Measurements from ENCODE around the gene CCDC7. TPM values are rescaled to one million over a fixed set of nuclear protein-coding genes. Genes with fewer than 3 reads are reported as not detected.

The CCDC7 gene
- total and polyA plus RNA-seq, 2 experiments from 2014 or later: 0.83 to 1.6 TPM

DNA sequence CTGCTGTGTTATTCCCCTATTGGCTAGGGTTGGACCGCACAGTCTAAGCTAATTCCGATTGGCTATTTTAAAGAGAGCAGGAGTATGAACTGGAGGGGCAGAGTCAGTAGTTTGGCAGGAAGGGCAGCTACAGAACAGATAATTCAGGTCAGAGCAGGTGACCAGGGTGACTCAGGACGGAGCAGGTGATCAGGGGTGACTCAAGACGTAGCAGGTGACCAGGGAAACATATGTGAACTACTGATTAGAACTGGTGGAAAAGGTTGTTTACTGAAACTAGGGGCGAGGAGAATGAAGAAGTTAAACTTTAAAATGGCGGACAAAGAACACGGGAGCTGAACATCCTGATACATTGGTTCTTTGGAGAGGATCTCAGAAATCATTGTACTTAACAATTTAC lies 102.3 kb downstream of the CCDC7 start:
- H3K36me3 Mint-ChIP-seq (ENCODE audit: low read depth): no peaks in the 10 kb centered on the region
- 0 out of 2 replicates have a peak, but pooled peaks cover 4% of the 10 kb centered on the region for H3K9me2 ChIP-seq (ENCODE audit: insufficient read depth)
- H3K4me1 Mint-ChIP-seq: no peaks in the 10 kb centered on the region
- H3F3A ChIP-seq (replicated peaks; ENCODE audit: low read depth): no peaks in the 10 kb centered on the region
- no peak overlapping the region for H3K4me2 ChIP-seq
- no peak for ATAC-seq
- no peaks in the 10 kb centered on the region for H3K79me2 ChIP-seq (replicated peaks; ENCODE audit: insufficient read depth)
- H3K4me3 ChIP-seq: no peak overlapping the region
- H3K4me1 ChIP-seq (ENCODE audit: insufficient read depth): no peaks in the 10 kb centered on the region
- TF ChIP-seq NANOG (IDR thresholded peaks at IDR 0.05; ENCODE audit: borderline replicate concordance) (no peak), JUNB (IDR thresholded peaks at IDR 0.05; ENCODE audit: unreplicated experiment) (no peak), ZNF114 (CRISPR knock-in tag; IDR thresholded peaks at IDR 0.05) (no peak), POLR2AphosphoS5 (IDR thresholded peaks at IDR 0.05; ENCODE audit: low read depth) (no peak)
- TF ChIP-seq, protein P1, sequence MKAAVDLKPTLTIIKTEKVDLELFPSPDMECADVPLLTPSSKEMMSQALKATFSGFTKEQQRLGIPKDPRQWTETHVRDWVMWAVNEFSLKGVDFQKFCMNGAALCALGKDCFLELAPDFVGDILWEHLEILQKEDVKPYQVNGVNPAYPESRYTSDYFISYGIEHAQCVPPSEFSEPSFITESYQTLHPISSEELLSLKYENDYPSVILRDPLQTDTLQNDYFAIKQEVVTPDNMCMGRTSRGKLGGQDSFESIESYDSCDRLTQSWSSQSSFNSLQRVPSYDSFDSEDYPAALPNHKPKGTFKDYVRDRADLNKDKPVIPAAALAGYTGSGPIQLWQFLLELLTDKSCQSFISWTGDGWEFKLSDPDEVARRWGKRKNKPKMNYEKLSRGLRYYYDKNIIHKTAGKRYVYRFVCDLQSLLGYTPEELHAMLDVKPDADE (IDR thresholded peaks at IDR 0.05): no peak
- TF ChIP-seq, protein P2, sequence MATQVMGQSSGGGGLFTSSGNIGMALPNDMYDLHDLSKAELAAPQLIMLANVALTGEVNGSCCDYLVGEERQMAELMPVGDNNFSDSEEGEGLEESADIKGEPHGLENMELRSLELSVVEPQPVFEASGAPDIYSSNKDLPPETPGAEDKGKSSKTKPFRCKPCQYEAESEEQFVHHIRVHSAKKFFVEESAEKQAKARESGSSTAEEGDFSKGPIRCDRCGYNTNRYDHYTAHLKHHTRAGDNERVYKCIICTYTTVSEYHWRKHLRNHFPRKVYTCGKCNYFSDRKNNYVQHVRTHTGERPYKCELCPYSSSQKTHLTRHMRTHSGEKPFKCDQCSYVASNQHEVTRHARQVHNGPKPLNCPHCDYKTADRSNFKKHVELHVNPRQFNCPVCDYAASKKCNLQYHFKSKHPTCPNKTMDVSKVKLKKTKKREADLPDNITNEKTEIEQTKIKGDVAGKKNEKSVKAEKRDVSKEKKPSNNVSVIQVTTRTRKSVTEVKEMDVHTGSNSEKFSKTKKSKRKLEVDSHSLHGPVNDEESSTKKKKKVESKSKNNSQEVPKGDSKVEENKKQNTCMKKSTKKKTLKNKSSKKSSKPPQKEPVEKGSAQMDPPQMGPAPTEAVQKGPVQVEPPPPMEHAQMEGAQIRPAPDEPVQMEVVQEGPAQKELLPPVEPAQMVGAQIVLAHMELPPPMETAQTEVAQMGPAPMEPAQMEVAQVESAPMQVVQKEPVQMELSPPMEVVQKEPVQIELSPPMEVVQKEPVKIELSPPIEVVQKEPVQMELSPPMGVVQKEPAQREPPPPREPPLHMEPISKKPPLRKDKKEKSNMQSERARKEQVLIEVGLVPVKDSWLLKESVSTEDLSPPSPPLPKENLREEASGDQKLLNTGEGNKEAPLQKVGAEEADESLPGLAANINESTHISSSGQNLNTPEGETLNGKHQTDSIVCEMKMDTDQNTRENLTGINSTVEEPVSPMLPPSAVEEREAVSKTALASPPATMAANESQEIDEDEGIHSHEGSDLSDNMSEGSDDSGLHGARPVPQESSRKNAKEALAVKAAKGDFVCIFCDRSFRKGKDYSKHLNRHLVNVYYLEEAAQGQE (IDR thresholded peaks at IDR 0.05; ENCODE audit: unreplicated experiment): no peak
- TF ChIP-seq, protein P3, sequence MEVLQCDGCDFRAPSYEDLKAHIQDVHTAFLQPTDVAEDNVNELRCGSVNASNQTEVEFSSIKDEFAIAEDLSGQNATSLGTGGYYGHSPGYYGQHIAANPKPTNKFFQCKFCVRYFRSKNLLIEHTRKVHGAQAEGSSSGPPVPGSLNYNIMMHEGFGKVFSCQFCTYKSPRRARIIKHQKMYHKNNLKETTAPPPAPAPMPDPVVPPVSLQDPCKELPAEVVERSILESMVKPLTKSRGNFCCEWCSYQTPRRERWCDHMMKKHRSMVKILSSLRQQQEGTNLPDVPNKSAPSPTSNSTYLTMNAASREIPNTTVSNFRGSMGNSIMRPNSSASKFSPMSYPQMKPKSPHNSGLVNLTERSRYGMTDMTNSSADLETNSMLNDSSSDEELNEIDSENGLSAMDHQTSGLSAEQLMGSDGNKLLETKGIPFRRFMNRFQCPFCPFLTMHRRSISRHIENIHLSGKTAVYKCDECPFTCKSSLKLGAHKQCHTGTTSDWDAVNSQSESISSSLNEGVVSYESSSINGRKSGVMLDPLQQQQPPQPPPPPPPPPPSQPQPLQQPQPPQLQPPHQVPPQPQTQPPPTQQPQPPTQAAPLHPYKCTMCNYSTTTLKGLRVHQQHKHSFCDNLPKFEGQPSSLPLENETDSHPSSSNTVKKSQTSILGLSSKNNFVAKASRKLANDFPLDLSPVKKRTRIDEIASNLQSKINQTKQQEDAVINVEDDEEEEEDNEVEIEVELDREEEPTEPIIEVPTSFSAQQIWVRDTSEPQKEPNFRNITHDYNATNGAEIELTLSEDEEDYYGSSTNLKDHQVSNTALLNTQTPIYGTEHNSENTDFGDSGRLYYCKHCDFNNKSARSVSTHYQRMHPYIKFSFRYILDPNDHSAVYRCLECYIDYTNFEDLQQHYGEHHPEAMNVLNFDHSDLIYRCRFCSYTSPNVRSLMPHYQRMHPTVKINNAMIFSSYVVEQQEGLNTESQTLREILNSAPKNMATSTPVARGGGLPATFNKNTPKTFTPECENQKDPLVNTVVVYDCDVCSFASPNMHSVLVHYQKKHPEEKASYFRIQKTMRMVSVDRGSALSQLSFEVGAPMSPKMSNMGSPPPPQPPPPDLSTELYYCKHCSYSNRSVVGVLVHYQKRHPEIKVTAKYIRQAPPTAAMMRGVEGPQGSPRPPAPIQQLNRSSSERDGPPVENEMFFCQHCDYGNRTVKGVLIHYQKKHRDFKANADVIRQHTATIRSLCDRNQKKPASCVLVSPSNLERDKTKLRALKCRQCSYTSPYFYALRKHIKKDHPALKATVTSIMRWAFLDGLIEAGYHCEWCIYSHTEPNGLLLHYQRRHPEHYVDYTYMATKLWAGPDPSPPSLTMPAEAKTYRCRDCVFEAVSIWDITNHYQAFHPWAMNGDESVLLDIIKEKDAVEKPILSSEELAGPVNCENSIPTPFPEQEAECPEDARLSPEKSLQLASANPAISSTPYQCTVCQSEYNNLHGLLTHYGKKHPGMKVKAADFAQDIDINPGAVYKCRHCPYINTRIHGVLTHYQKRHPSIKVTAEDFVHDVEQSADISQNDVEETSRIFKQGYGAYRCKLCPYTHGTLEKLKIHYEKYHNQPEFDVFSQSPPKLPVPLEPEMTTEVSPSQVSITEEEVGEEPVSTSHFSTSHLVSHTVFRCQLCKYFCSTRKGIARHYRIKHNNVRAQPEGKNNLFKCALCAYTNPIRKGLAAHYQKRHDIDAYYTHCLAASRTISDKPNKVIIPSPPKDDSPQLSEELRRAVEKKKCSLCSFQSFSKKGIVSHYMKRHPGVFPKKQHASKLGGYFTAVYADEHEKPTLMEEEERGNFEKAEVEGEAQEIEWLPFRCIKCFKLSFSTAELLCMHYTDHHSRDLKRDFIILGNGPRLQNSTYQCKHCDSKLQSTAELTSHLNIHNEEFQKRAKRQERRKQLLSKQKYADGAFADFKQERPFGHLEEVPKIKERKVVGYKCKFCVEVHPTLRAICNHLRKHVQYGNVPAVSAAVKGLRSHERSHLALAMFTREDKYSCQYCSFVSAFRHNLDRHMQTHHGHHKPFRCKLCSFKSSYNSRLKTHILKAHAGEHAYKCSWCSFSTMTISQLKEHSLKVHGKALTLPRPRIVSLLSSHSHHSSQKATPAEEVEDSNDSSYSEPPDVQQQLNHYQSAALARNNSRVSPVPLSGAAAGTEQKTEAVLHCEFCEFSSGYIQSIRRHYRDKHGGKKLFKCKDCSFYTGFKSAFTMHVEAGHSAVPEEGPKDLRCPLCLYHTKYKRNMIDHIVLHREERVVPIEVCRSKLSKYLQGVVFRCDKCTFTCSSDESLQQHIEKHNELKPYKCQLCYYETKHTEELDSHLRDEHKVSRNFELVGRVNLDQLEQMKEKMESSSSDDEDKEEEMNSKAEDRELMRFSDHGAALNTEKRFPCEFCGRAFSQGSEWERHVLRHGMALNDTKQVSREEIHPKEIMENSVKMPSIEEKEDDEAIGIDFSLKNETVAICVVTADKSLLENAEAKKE (CRISPR knock-in tag; IDR thresholded peaks at IDR 0.05): no peak
- no peak overlapping the region for H2AFZ ChIP-seq
- H3K36me3 ChIP-seq (ENCODE audit: insufficient read depth): no peaks in the 10 kb centered on the region
- no peaks in the 10 kb centered on the region for H4K20me1 ChIP-seq (replicated peaks; ENCODE audit: insufficient read depth)
- no peak for DNase-seq (ENCODE audit: low spot score)
- H3K9me3 Mint-ChIP-seq: peaks cover 3% of the 10 kb centered on the region; the same call in 1 of the 3 replicates
- H3K27me3 Mint-ChIP-seq (ENCODE audit: insufficient read depth, low read depth, poor library complexity): no peaks in the 10 kb centered on the region
- no peak overlapping the region for H3K27ac ChIP-seq (ENCODE audit: low read depth)
- no peaks in the 10 kb centered on the region for H3K27me3 ChIP-seq (ENCODE audit: insufficient read depth)
- no peak overlapping the region for H3K4me3 Mint-ChIP-seq
- H3K27ac Mint-ChIP-seq: no peak overlapping the region

Data from GM23338 (cell line).